Ovary (tissue), 9 donors: ENCODE measurements around the gene LYSMD4. TPM values are rescaled to one million over a fixed set of nuclear protein-coding genes. Genes with fewer than 3 reads are reported as not detected.

Source experiments
- DNase-seq, 5 donors: peaks; one replicate each; pipeline ENCODE4 v3.0.0-alpha.2; 2019 to 2020
- H3K27ac ChIP-seq, 2 donors: fragments of 200-600 bp; one replicate each; pipeline versions ENCODE4 v1.5.1 to v1.8.0; 2019 to 2022
- H3K27me3 ChIP-seq: fragments of 200-600 bp; one replicate; pipeline ENCODE4 v1.8.0; 2022
- H3K36me3 ChIP-seq: fragments of 200-600 bp; sonication (generic); one replicate; pipeline ENCODE4 v1.5.1; 2019
- H3K4me1 ChIP-seq: one replicate; pipeline ENCODE4 v1.8.1; 2013; ENCODE audit warnings: mild to moderate bottlenecking, moderate library complexity; ENCODE audit not compliant: insufficient read depth
- H3K4me3 ChIP-seq: fragments of 200-600 bp; sonication (generic); one replicate; pipeline ENCODE4 v1.5.1; 2017
- H3K9me3 ChIP-seq, 2 donors: fragments of 200-600 bp in 1 of 2; sonication (generic) in 1 of 2; one replicate each; pipeline versions ENCODE4 v1.5.1 to v1.8.1; 2013 to 2019; ENCODE audit warnings: mild to moderate bottlenecking in 1 of 2, moderate library complexity in 1 of 2
- CTCF ChIP-seq, 3 donors: fragments of 450-650 bp in 2 of 3; fragments of 200-600 bp in 1 of 3; IDR thresholded peaks; one replicate each; pipeline versions ENCODE4 v1.5.1 to v1.8.0; 2016 to 2022; ENCODE audit warnings: antibody characterized with exemption in 3 of 3, mild to moderate bottlenecking in 1 of 3
- EP300 ChIP-seq: sonication (generic); formaldehyde crosslinking; IDR thresholded peaks from one replicate; pipeline ENCODE4 v1.6.1; 2017; ENCODE audit warnings: antibody characterized with exemption
- POLR2A ChIP-seq: fragments of 450-650 bp; IDR thresholded peaks from one replicate; pipeline ENCODE4 v1.6.1; 2017; ENCODE audit warnings: antibody characterized with exemption, mild to moderate bottlenecking, moderate library complexity
- WGBS, 3 donors: extraction: QIAGEN DNeasy Blood & Tissue Kit in 1 of 3; methylation state at CpG; one replicate each; pipeline versions ENCODE4 v1.1.5 to v1.1.7; 2013 to 2017; 5-methylcytosine and 5-hydroxymethylcytosine counted together
- intact Hi-C, 4 donors: fragments of 100-400 bp; cut with DNase I; formaldehyde crosslinking; loops; one replicate each; pipeline versions ENCODE4 v1.11.0 to v1.15.1; 2022 to 2023
- polyA plus RNA-seq, 2 donors: library from polyadenylated mRNA; stranded (reverse); fragments of 200-250 nt in 1 of 2; fragments of 350-450 nt in 1 of 2; fragmentation: Illumina TruSeq in 1 of 2; extraction: RNeasy Lipid Tissue Mini Kit (QIAGEN cat#74804) in 1 of 2; gene quantifications; one replicate each; pipeline ENCODE4 v1.2.3, GENCODE V29; 2013 to 2014
- total RNA-seq, 7 donors: library from RNA; depleted of rRNA in 2 of 7; stranded (reverse); fragments of >200 nt in 2 of 7; fragmentation: NEBNext Ultra II Directional in 3 of 7; extraction: Animal tissue kit (Norgen Biotek cat#: 25700) in 3 of 7; gene quantifications; one replicate each; pipeline versions ENCODE4 v1.1.0 to v1.2.4, GENCODE V29; 2016 to 2023
- donor health status: DM: no; HTN: no; CAD: no; lungs with moderate emphysema.
- donor health status: DM: no; HTN: no; CAD: no.
- donor health status: Bipolar disorder and iron deficiency.
- donor health status: DM: yes; HTN: yes; CAD: no.
- donor health status: DM: no; HTN: no; CAD: no.
- donor health status: DM: yes; HTN: yes; CAD: no.

Gene LYSMD4
- total and polyA plus RNA-seq, 9 donors, result 4.9 to 12.9 (median 10.1) TPM

GRCh38 chr15:99718421-99718820 is 14.8 kb downstream of the LYSMD4 start:
- no peak overlapping the region for H3K27ac ChIP-seq
- no peaks in the 10 kb centered on the region for H3K9me3 ChIP-seq
- H3K27me3 ChIP-seq, result no peaks in the 10 kb centered on the region
- no peak overlapping the region for H3K4me3 ChIP-seq
- H3K4me1 ChIP-seq, result no peaks in the 10 kb centered on the region
- 67 to 74% (median 70%) methylated on average over 4 of the region's 4 CpGs for WGBS, 3 donors
- intact Hi-C loops, result no loop called here
- no peaks in the 10 kb centered on the region for H3K36me3 ChIP-seq
- no peak for TF ChIP-seq POLR2A
- TF ChIP-seq EP300, result no peak
- TF ChIP-seq CTCF (IDR thresholded peaks at IDR 0.05), result no peak
- DNase-seq, result no peak

- no peak overlapping the region for H3K4me3 ChIP-seq
- TF ChIP-seq POLR2A, result no peak
- TF ChIP-seq CTCF (IDR thresholded peaks at IDR 0.05), result no peak
- TF ChIP-seq EP300, result no peak
- no peaks in the 10 kb centered on the region for H3K27me3 ChIP-seq
- no peaks in the 10 kb centered on the region for H3K36me3 ChIP-seq
- H3K9me3 ChIP-seq, result no peaks in the 10 kb centered on the region
- DNase-seq, result peak in 2 of 5 donors; percentile 44 to 53
- WGBS, 3 donors, result 33 to 44% (median 40%) methylated on average over 19 of the region's 19 CpGs
- H3K4me1 ChIP-seq, result no peaks in the 10 kb centered on the region
- H3K27ac ChIP-seq, result no peak overlapping the region
- intact Hi-C loops, result no loop called here
Measured at GRCh38 chr15:99717161-99718009, 15.9 kb downstream of the LYSMD4 start.

- Histone ChIP-seq H3K4me3 (no peak overlapping the region), H3K9me3 (no peaks in the 10 kb centered on the region), H3K4me1 (no peaks in the 10 kb centered on the region), H3K27me3 (no peaks in the 10 kb centered on the region), H3K27ac (no peak overlapping the region), H3K36me3 (no peaks in the 10 kb centered on the region)
- intact Hi-C loops, result no loop called here
- DNase-seq, result no peak
- TF ChIP-seq EP300 (no peak), POLR2A (no peak), CTCF (IDR thresholded peaks at IDR 0.05) (no peak)
- WGBS, 3 donors, result 59 to 69% (median 64%) methylated on average over 10 of the region's 10 CpGs
Measured at GRCh38 chr15:99716540-99717095, 16.6 kb downstream of the LYSMD4 start.

GRCh38 chr15:99712415-99712814 is 20.8 kb downstream of the LYSMD4 start:
- no peaks in the 10 kb centered on the region for H3K9me3 ChIP-seq
- H3K4me3 ChIP-seq, result no peak overlapping the region
- peaks cover 8% of the 10 kb centered on the region for H3K4me1 ChIP-seq
- no peak overlapping the region for H3K27ac ChIP-seq
- no peaks in the 10 kb centered on the region for H3K36me3 ChIP-seq
- 84 to 85% (median 85%) methylated on average over 18 of the region's 18 CpGs for WGBS, 3 donors
- no peaks in the 10 kb centered on the region for H3K27me3 ChIP-seq
- intact Hi-C loops, result no loop called here
- no peak for TF ChIP-seq EP300
- TF ChIP-seq POLR2A, result no peak
- no peak for TF ChIP-seq CTCF (IDR thresholded peaks at IDR 0.05)
- DNase-seq, result no peak
